H9 (cell line): ENCODE data around the gene ZNF831. TPM values are rescaled to one million over a fixed set of nuclear protein-coding genes. Genes with fewer than 3 reads are reported as not detected.

Experiments
- DNase-seq: peaks from one replicate; pipeline ENCODE4 v3.0.0-alpha.2; 2017
- H2AFZ ChIP-seq: one replicate; pipeline ENCODE4 v1.6.1; 2013; ENCODE audit warnings: mild to moderate bottlenecking, low read length, control low read depth, moderate library complexity
- H2AK5ac ChIP-seq: 2 replicates; pipeline ENCODE4 v1.6.1; 2013; ENCODE audit warnings: low read length, control low read depth, mixed read lengths; ENCODE audit not compliant: insufficient read length
- H2BK120ac ChIP-seq: one replicate; pipeline ENCODE4 v1.6.1; 2013; ENCODE audit warnings: low read depth, mild to moderate bottlenecking, low read length, control low read depth, inconsistent platforms; ENCODE audit not compliant: poor library complexity, severe bottlenecking
- H2BK12ac ChIP-seq: 2 replicates; pipeline ENCODE4 v1.6.1; 2013; ENCODE audit warnings: low read length, control low read depth, mixed read lengths, low read depth; ENCODE audit not compliant: insufficient read length
- H2BK15ac ChIP-seq: 2 replicates; pipeline ENCODE4 v1.6.1; 2013; ENCODE audit warnings: low read depth, low read length, control low read depth
- H2BK20ac ChIP-seq: one replicate; pipeline ENCODE4 v1.6.1; 2013; ENCODE audit warnings: low read depth, mild to moderate bottlenecking, low read length, control low read depth, inconsistent platforms; ENCODE audit not compliant: poor library complexity, severe bottlenecking
- H2BK5ac ChIP-seq: 2 replicates; pipeline ENCODE4 v1.6.1; 2013; ENCODE audit warnings: low read length, control low read depth, mixed read lengths; ENCODE audit not compliant: insufficient read length
- H3K14ac ChIP-seq: 2 replicates; pipeline ENCODE4 v1.6.1; 2013; ENCODE audit warnings: low read length, control low read depth; ENCODE audit not compliant: insufficient read depth
- H3K18ac ChIP-seq: 2 replicates; pipeline ENCODE4 v1.6.1; 2013; ENCODE audit warnings: low read depth, mild to moderate bottlenecking, mixed read lengths, low read length, control low read depth; ENCODE audit not compliant: insufficient read length
- H3K23ac ChIP-seq: 2 replicates; pipeline ENCODE4 v1.6.1; 2013; ENCODE audit warnings: low read length, control low read depth, mixed read lengths, low read depth; ENCODE audit not compliant: insufficient read length
- H3K23me2 ChIP-seq: 2 replicates; pipeline ENCODE4 v1.6.1; 2013; ENCODE audit warnings: low read depth, mild to moderate bottlenecking, mixed read lengths, low read length, control low read depth; ENCODE audit not compliant: insufficient read length, poor library complexity, severe bottlenecking
- H3K27ac ChIP-seq: 2 replicates; pipeline ENCODE4 v1.5.1; 2013; ENCODE audit warnings: low read length, control low read depth, mixed read lengths, low read depth; ENCODE audit not compliant: insufficient read length
- H3K27me3 ChIP-seq: 2 replicates; pipeline ENCODE4 v1.6.1; 2013; ENCODE audit warnings: low read length, control low read depth, inconsistent platforms; ENCODE audit not compliant: insufficient read depth
- H3K4ac ChIP-seq: 2 replicates; pipeline ENCODE4 v1.6.1; 2013; ENCODE audit warnings: low read depth, mild to moderate bottlenecking, control low read depth, inconsistent platforms, low read length, moderate library complexity
- H3K4me1 ChIP-seq: 2 replicates; pipeline ENCODE4 v1.6.1; 2013; ENCODE audit warnings: low read length, control low read depth, inconsistent platforms; ENCODE audit not compliant: insufficient read depth
- H3K4me2 ChIP-seq: 2 replicates; pipeline ENCODE4 v1.6.1; 2013; ENCODE audit warnings: low read length, control low read depth, mixed read lengths; ENCODE audit not compliant: insufficient read length, insufficient read depth
- H3K56ac ChIP-seq: 2 replicates; pipeline ENCODE4 v1.6.1; 2013; ENCODE audit warnings: low read depth, mild to moderate bottlenecking, mixed read lengths, low read length, control low read depth; ENCODE audit not compliant: insufficient read length
- H3K79me1 ChIP-seq: 2 replicates; pipeline ENCODE4 v1.6.1; 2013; ENCODE audit warnings: low read depth, mild to moderate bottlenecking, moderate library complexity, low read length, control low read depth, inconsistent platforms; ENCODE audit not compliant: insufficient read depth, poor library complexity, severe bottlenecking
- H3K79me2 ChIP-seq: 2 replicates; pipeline ENCODE4 v1.6.1; 2013; ENCODE audit warnings: low read length, control low read depth, inconsistent platforms; ENCODE audit not compliant: insufficient read depth
- H3K9ac ChIP-seq: 2 replicates; pipeline ENCODE4 v1.6.1; 2013; ENCODE audit warnings: low read length, control low read depth, mixed read lengths; ENCODE audit not compliant: insufficient read length; ENCODE audit errors: extremely low read depth
- H3K9me3 ChIP-seq: one replicate; pipeline ENCODE4 v1.6.1; 2013; ENCODE audit warnings: low read depth, low read length, inconsistent platforms; ENCODE audit not compliant: control insufficient read depth
- H3T11ph ChIP-seq: one replicate; pipeline ENCODE4 v1.6.1; 2013; ENCODE audit warnings: mild to moderate bottlenecking, low read length, control low read depth, inconsistent platforms
- H4K20me1 ChIP-seq: one replicate; pipeline ENCODE4 v1.6.1; 2013; ENCODE audit not compliant: control insufficient read depth, insufficient read length, insufficient read depth
- H4K5ac ChIP-seq: 2 replicates; pipeline ENCODE4 v1.6.1; 2013; ENCODE audit warnings: low read depth, mild to moderate bottlenecking, mixed read lengths, low read length, control low read depth; ENCODE audit not compliant: insufficient read length
- H4K8ac ChIP-seq: replicated peaks from 2 replicates; pipeline ENCODE4 v1.6.1; 2013; ENCODE audit warnings: low read length, control low read depth, mixed read lengths, low read depth; ENCODE audit not compliant: insufficient read length
- H4K91ac ChIP-seq: 2 replicates; pipeline ENCODE4 v1.6.1; 2013; ENCODE audit warnings: low read depth, mild to moderate bottlenecking, moderate library complexity, mixed read lengths, low read length, control low read depth; ENCODE audit not compliant: insufficient read length
- H3K27ac Mint-ChIP-seq, 3 experiments: 2 replicates in 2 of 3; 3 replicates in 1 of 3; pipeline ENCODE4 v1.8.0; 2020 to 2021; ENCODE audit warnings: mixed read lengths in 3 of 3, mild to moderate bottlenecking in 1 of 3, moderate library complexity in 1 of 3
- H3K27me3 Mint-ChIP-seq: 2 replicates; pipeline ENCODE4 v1.8.0; 2021; ENCODE audit warnings: low read depth, mild to moderate bottlenecking, moderate library complexity, mixed read lengths
- H3K36me3 Mint-ChIP-seq, 3 experiments: 2 replicates in 2 of 3; 3 replicates in 1 of 3; pipeline ENCODE4 v1.8.0; 2020 to 2021; ENCODE audit warnings: low read depth in 3 of 3, mixed read lengths in 3 of 3; ENCODE audit not compliant: insufficient read depth in 1 of 3
- H3K4me1 Mint-ChIP-seq, 2 experiments: 2 replicates each; pipeline ENCODE4 v1.8.0; 2020; ENCODE audit warnings: mixed read lengths in 2 of 2
- H3K4me3 Mint-ChIP-seq, 2 experiments: 2 replicates in 1 of 2; 3 replicates in 1 of 2; pipeline ENCODE4 v1.8.0; 2020 to 2021; ENCODE audit warnings: mild to moderate bottlenecking in 2 of 2, mixed read lengths in 2 of 2, moderate library complexity in 1 of 2
- H3K9me3 Mint-ChIP-seq, 2 experiments: 2 replicates in 1 of 2; 3 replicates in 1 of 2; pipeline ENCODE4 v1.8.0; 2020; ENCODE audit warnings: mild to moderate bottlenecking in 2 of 2, mixed read lengths in 2 of 2, moderate library complexity in 1 of 2
- CTCF ChIP-seq: fragments of 200-600 bp; sonication (generic); conservative IDR thresholded peaks from 3 replicates; pipeline ENCODE4 v1.8.0; 2021; ENCODE audit warnings: antibody characterized with exemption, mild to moderate bottlenecking
- WGBS: extraction: QIAGEN DNeasy Blood & Tissue Kit; methylation state at CpG from one replicate; pipeline ENCODE4 v1.1.7; 2013; ENCODE audit warnings: missing lambda C conversion rate, low lambda C conversion rate, mixed read lengths; ENCODE audit not compliant: insufficient read length; ENCODE audit errors: extremely low coverage; 5-methylcytosine and 5-hydroxymethylcytosine counted together
- total RNA-seq: library from RNA; stranded (reverse); gene quantifications from 2 replicates; pipeline ENCODE4 v1.2.1, GENCODE V29; 2021

The ZNF831 gene
- total RNA-seq, 1 experiment from 2014 or later = not detected

DNA sequence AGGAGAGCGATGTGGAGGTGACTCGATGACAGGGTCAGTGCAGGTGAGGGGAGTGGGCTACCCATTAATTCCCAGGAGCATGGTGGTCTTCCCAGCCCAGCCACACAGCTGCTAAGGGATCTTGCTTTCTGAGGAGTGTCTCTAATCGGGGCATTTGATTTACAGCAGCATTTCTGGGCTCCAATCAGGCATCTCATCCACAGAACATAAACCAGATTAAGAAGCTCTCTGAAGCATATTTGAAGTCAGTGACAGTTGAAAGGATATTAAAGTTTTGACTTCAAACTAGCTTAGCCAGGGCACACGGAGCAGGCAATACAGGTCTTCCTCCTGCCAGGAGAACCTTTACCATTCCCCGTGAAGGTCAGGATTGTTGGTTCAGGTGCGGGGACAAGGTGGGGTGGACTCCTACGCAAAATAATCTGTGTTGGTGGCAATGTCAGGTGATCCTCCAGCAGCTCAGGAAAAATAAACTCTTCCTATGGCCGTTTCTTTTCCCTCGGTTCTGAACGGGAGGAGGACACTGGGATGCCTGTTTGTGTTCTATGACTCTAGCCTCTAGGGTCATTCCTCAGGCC is 39.9 kb upstream of the ZNF831 start:
- Histone ChIP-seq H3K23me2 (no peaks in the 10 kb centered on the region), H2BK120ac (no peak overlapping the region), H3K27me3 (no peaks in the 10 kb centered on the region), H3K23ac (no peak overlapping the region), H2BK12ac (no peak overlapping the region), H3K79me2 (no peaks in the 10 kb centered on the region), H2AK5ac (no peak overlapping the region), H3K4ac (no peak overlapping the region), H4K91ac (no peak overlapping the region), H3K27ac (no peak overlapping the region), H4K5ac (no peak overlapping the region), H3K4me1 (peaks cover 15% of the 10 kb centered on the region), H3K56ac (no peak overlapping the region), H2BK20ac (no peak overlapping the region), H2AFZ (no peak overlapping the region), H2BK15ac (no peak overlapping the region), H3K14ac (no peak overlapping the region), H4K8ac (no peak overlapping the region), H3T11ph (no peak overlapping the region), H3K4me2 (no peak overlapping the region), H3K9me3 (no peaks in the 10 kb centered on the region), H3K9ac (no peak overlapping the region), H2BK5ac (no peak overlapping the region), H4K20me1 (no peaks in the 10 kb centered on the region), H3K18ac (peak overlapping the region; percentile 19), H3K79me1 (no peaks in the 10 kb centered on the region)
- peaks cover 11 to 18% of the 10 kb centered on the region in 2 experiments for H3K9me3 Mint-ChIP-seq
- no peak for DNase-seq
- no peak for TF ChIP-seq CTCF
- peak overlapping the region in 2 of 3 experiments; percentile 19 to 42; a peak in 2 of 7 replicates for H3K27ac Mint-ChIP-seq
- peaks cover 3% of the 10 kb centered on the region; the same call in 1 of the 2 replicates for H3K27me3 Mint-ChIP-seq
- H3K4me1 Mint-ChIP-seq = peaks cover 43 to 60% of the 10 kb centered on the region in 2 experiments
- H3K4me3 Mint-ChIP-seq = no peak overlapping the region
- peaks cover 4 to 15% (median 12%) of the 10 kb centered on the region in 3 experiments; a peak in 5 of 7 replicates for H3K36me3 Mint-ChIP-seq
- WGBS = no CpG with 5 or more reads among the region's 10 CpGs
